GM06990 (cell line): Measurements from ENCODE around the gene LEFTY1.

ENCODE experiments used
- DNase-seq: peaks from one replicate; pipeline ENCODE4 v3.0.0-alpha.2; 2011; ENCODE audit not compliant: insufficient read length; ENCODE audit errors: extremely low read depth
- H3K27me3 ChIP-seq: replicated peaks from 2 replicates; pipeline ENCODE4 v1.6.0; 2011; ENCODE audit warnings: low read length; ENCODE audit not compliant: control insufficient read depth, insufficient read depth
- H3K36me3 ChIP-seq: 2 replicates; pipeline ENCODE4 v1.5.1; 2011; ENCODE audit warnings: low read length; ENCODE audit not compliant: control insufficient read depth, insufficient read depth
- H3K4me3 ChIP-seq: replicated peaks from 2 replicates; pipeline ENCODE4 v1.5.1; 2011; ENCODE audit warnings: low read depth, mild to moderate bottlenecking, control low read depth, low read length
- CTCF ChIP-seq: IDR thresholded peaks from 2 replicates; pipeline ENCODE4 v1.5.1; 2011; ENCODE audit warnings: low read length, control low read depth, mild to moderate bottlenecking, inconsistent platforms; ENCODE audit not compliant: insufficient read depth, poor library complexity, severe bottlenecking

Gene LEFTY1

GRCh38 chr1:225896494-225896893 is 7.5 kb upstream of the LEFTY1 start:
- no peak for DNase-seq
- no peak overlapping the region for H3K4me3 ChIP-seq
- TF ChIP-seq CTCF = no peak

GRCh38 chr1:225892307-225892706 is 3.4 kb upstream of the LEFTY1 start:
- Histone ChIP-seq H3K36me3 (no peaks in the 10 kb centered on the region), H3K27me3 (no peaks in the 10 kb centered on the region), H3K4me3 (no peak overlapping the region)
- no peak for TF ChIP-seq CTCF
- no peak for DNase-seq

More at GRCh38 chr1:225896494-225896893, 7.5 kb upstream of the LEFTY1 start:
- Histone ChIP-seq H3K36me3 (no peaks in the 10 kb centered on the region), H3K27me3 (no peaks in the 10 kb centered on the region)

GRCh38 chr1:225891229-225891972 is 2.5 kb upstream of the LEFTY1 start:
- Histone ChIP-seq H3K36me3 (no peaks in the 10 kb centered on the region), H3K4me3 (no peak overlapping the region), H3K27me3 (no peaks in the 10 kb centered on the region)
- TF ChIP-seq CTCF = no peak
- DNase-seq = no peak

- no peaks in the 10 kb centered on the region for H3K27me3 ChIP-seq
- no peaks in the 10 kb centered on the region for H3K36me3 ChIP-seq
- DNase-seq = no peak
- H3K4me3 ChIP-seq = no peak overlapping the region
- no peak for TF ChIP-seq CTCF
Observed at GRCh38 chr1:225890346-225891228, 1.6 kb upstream of the LEFTY1 start.

- no peak for TF ChIP-seq CTCF
- H3K27me3 ChIP-seq = no peaks in the 10 kb centered on the region
- H3K4me3 ChIP-seq = no peak overlapping the region
- H3K36me3 ChIP-seq = no peaks in the 10 kb centered on the region
- no peak for DNase-seq
Observed at GRCh38 chr1:225889743-225890142, 797 bp upstream of the LEFTY1 start.
